Tibial nerve (tissue), 4 donors: ENCODE data around the gene SMAD3.

ENCODE experiments used
- EP300 ChIP-seq, 2 donors: sonication (generic); formaldehyde crosslinking; IDR thresholded peaks; one replicate each; pipeline ENCODE4 v1.6.1; 2017; ENCODE audit warnings: antibody characterized with exemption in 2 of 2, mild to moderate bottlenecking in 1 of 2
- POLR2A ChIP-seq, 2 donors: fragments of 450-650 bp; IDR thresholded peaks; one replicate each; pipeline ENCODE4 v1.6.1; 2017; ENCODE audit warnings: antibody characterized with exemption in 2 of 2, mild to moderate bottlenecking in 2 of 2, moderate library complexity in 2 of 2
- TF ChIP-seq, protein P1 (sequence below), 5 experiments: fragments of 200-600 bp in 3 of 5; fragments of 450-650 bp in 2 of 5; sonication (generic) in 3 of 5; IDR thresholded peaks; one replicate each; pipeline ENCODE4 v1.5.1; 2016 to 2019; ENCODE audit warnings: antibody characterized with exemption in 5 of 5, mild to moderate bottlenecking in 3 of 5, moderate library complexity in 2 of 5

DNA sequence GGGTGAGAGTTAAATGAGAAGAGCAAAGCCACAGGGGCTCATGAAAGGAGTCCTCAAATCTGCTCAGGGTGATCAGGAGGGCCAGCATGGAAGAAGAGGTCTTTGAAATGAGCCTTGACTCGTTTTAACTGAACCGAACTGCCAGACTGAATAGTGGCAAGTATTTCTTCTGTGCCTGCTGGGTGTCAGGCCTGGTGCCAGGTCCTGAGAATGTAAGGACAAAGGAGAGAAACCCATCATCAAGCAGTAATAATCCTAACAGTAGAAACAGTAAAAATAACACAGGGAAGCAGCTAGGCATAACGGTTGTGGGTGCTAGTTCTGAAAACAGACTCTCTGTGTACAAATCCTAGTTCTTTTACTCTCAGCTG is 40.4 kb upstream of the SMAD3 start:
- TF ChIP-seq, protein P1, sequence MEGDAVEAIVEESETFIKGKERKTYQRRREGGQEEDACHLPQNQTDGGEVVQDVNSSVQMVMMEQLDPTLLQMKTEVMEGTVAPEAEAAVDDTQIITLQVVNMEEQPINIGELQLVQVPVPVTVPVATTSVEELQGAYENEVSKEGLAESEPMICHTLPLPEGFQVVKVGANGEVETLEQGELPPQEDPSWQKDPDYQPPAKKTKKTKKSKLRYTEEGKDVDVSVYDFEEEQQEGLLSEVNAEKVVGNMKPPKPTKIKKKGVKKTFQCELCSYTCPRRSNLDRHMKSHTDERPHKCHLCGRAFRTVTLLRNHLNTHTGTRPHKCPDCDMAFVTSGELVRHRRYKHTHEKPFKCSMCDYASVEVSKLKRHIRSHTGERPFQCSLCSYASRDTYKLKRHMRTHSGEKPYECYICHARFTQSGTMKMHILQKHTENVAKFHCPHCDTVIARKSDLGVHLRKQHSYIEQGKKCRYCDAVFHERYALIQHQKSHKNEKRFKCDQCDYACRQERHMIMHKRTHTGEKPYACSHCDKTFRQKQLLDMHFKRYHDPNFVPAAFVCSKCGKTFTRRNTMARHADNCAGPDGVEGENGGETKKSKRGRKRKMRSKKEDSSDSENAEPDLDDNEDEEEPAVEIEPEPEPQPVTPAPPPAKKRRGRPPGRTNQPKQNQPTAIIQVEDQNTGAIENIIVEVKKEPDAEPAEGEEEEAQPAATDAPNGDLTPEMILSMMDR (IDR thresholded peaks at IDR 0.05) = no peak
- TF ChIP-seq POLR2A (IDR thresholded peaks at IDR 0.05) (no peak), EP300 (IDR thresholded peaks at IDR 0.05) (no peak)
